ENCODE measurements around the gene AIFM1.

GRCh38 chrX:130204647-130205046 lies 39.0 kb upstream of the AIFM1 start:
- TF ChIP-seq CTCF (IDR thresholded peaks at IDR 0.05; ENCODE audit: low read depth, low read length) = no peak
- TF ChIP-seq POLR2A (IDR thresholded peaks at IDR 0.05; ENCODE audit: extremely low read depth, insufficient read length) = no peak
- no peak for TF ChIP-seq MAX (IDR thresholded peaks at IDR 0.05; ENCODE audit: low read depth, low read length)
